Caki2 (cell line): ENCODE results near the gene KRT13. TPM values are rescaled to one million over a fixed set of nuclear protein-coding genes. Genes with fewer than 3 reads are reported as not detected.

Experiments used
- DNase-seq: peaks from one replicate; pipeline ENCODE4 v3.0.0-alpha.2; 2015; ENCODE audit warnings: low read depth
- in situ Hi-C: cut with HindIII; loops from 2 replicates; pipeline ENCODE4 v1.10.0; 2016; ENCODE audit warnings: low sequenced_read_pairs, low pct_unique_long_range_greater_than_20kb, mixed read lengths
- total RNA-seq: library from RNA; depleted of rRNA; stranded (reverse); fragments of >200 nt; shearing (Covaris generic); gene quantifications from 2 replicates; pipeline ENCODE4 v1.2.3, GENCODE V29; 2014; ENCODE audit warnings: low replicate concordance

KRT13 gene
- total RNA-seq, 1 experiment from 2014 or later: 0.78 TPM

- in situ Hi-C loops: no loop called here
- DNase-seq: no peak
Observed at GRCh38 chr17:41484920-41485904, 20.2 kb downstream of the KRT13 start.

- no peak for DNase-seq
- in situ Hi-C loops: no loop called here
Observed at GRCh38 chr17:41483991-41484826, 21.2 kb downstream of the KRT13 start.

DNA sequence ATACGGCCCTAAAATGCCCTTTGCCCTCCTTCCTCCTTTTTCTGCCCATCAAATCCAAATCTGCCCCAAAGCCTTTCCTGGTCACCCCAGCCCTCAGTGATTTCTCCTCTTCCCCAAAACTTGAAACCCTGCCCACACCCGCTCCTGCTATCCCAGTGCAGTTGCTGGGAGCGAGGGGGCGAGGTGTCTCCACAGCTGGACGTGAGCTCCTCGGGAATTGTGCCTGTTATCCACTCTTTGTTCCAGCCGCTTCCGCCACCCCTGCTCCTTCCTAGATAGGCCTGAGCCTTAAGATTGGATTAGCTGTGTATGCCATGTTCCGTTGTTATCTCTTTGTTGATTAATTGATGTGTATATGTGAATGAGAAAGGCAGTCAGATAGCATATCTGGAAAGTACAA lies 21.9 kb downstream of the KRT13 start:
- DNase-seq: no peak
- in situ Hi-C loops: no loop called here

- no peak for DNase-seq
- in situ Hi-C loops: no loop called here
Observed at GRCh38 chr17:41481036-41481435, 24.4 kb downstream of the KRT13 start, which contains the start of gene KRT35. Gene KRT35, minus strand, starts transcription at chr17:41481151. Its CDS starts 54 bp downstream, at chr17:41481097.

DNA sequence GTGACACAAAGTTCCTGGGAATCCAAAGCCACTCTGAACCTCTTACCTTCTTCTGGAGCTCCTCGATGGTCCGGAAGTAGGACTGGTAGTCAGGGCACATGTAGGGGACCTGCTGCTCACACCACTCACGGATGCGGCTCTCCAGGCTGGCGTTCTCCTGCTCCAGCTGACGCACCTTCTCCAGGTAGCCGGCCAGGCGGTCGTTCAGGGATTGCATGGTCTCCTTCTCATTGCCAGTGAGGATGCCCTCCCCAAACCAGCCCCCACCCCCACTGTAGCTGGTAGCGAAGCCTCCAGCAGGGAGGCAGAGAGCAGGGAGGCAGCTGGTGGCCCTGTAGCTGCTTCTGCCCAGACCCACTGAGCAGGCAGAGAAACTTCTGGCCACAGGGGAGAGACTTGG lies 24.8 kb downstream of the KRT13 start:
- in situ Hi-C loops: no loop called here
- DNase-seq: no peak

DNA sequence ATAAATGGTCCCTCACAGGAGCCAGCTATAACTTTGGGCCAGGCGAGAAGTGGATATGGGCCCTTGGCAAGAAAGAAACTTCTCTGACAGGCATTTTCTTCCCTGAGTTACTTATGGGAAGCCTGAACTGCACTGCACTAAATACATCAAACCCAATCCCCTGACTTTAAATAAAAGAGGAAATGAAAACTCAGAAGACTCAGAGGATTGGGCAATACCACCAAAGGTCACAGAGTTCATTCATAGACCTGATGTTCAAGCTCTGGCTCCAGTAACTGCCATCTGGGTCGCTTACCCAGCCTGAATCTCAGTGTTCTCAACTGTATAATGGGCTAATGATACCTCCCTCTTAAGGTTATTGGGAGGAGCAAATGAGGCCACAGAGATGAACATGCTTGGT lies 25.3 kb downstream of the KRT13 start:
- no peak for DNase-seq
- in situ Hi-C loops: no loop called here

DNA sequence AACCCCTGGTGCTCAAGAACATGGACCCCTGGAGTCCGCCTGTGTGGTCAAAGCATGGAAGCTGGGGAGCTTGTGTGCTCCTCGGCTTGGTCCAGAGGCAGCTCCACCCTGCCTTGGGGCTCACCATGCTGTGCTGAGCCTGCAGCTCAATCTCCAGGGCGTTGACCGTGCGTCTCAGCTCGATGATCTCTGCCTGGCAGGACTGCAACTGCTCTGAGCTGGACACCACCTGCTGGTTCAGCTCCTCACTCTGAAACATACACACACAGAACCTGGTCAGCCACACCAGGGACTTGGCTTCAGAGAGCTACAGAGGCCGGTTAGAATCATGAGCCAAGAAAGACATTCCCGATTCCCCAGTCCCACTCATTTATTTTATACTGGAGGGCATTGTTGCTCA lies 27.2 kb downstream of the KRT13 start:
- DNase-seq: no peak
- in situ Hi-C loops: no loop called here

DNA sequence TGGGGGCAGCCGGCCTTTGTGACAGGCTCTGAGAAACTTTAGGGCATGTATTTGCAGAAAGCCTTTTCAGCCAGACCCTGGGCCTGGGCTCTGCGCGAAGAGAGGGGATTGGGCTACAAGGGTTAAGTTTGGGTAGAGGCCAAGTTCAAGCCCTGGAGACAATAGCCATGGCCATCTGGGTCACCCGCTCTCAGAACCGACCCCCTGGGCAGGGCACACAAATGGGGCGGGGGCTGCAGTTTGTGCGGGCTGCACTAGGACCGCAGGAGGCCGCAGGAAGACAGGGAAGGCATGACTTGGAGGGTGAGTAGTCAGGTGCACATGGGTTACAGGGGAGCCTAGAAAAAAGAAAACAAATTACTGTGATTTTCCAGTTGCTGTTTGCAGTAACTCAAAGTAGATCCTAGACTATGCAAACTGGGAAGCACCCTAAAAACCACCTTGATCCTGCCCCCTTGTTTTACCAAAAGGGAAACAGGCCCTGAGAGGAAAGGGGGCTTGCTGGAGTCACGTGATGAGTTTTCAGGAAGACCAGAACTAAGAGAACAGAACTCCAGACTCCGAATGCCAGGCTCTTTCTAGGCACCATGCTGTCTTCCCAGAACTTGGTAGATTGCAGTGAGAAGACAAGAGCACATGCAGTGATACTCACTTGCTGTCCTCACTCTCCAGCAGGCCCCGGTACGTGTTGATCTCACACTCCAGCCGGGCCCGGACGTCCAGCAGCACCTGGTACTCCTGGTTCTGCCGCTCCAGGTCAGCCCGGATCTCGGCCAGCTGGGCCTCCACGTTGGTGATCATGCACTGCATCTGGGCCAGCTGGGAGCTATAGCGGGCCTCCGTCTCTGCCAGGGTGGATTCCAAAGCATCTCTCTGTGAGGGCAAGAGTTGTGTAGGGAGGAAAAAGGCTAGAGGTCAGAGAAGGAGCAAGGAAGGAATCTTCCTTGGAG lies 28.3 kb downstream of the KRT13 start:
- in situ Hi-C loops: no loop called here
- no peak for DNase-seq

DNA sequence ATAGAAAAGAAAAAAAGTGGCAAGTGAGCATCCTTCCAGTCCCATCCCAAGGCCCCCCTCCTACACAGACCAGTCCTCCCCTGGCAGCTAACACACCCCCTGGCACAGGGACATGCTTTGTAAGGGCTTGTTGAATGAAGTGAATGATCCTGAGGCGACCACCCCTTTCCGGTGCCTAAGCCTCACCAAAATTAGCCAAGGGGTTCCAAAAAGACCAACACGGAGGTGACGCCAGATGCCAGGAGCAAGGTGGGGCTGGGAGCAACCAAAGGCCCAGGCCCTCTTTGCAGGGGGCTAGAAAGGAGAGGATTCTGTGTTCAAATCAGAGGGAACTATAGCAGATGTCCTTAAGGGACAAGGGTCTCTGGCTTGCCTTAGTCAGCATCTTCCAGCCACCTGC lies 30.0 kb downstream of the KRT13 start:
- DNase-seq: no peak
- in situ Hi-C loops: no loop called here

DNA sequence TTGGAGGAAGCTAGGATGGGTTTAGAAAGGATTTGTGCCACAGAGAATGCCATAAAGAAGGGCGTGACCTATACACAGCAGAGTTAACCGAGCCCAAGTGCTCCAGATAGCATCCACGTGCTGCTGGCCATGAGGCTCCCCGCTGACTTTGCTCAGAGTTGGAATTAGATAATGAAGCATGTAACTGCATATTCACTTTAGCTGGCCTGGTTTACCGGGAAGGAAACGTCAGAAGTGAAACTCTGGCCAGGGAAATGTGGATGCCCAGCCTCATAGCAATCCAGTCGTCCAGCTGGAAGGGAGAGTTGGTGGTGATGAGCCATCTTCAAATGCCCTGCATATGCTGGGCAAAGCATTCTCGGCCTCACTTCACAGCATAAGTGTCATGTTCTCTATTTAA lies 30.5 kb downstream of the KRT13 start:
- in situ Hi-C loops: no loop called here
- no peak for DNase-seq

DNA sequence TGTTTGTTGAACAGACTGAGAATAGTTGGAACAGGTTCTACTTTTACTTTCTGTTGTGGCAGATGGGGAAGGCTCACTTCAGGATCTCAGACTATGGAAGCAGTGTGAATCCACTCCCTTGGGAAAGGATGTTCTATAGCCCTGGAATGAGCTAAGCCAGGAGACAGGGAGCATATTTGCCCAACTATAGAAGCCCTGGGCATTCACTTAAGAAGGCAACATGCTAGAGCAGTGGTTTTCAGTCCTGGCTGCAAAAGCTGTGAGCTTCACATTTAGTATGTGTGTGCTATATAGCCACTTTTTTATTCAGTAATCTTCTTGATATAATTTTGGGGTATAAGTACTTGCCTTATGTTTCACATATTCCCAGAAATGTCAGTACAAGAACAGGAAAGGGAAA lies 37.1 kb downstream of the KRT13 start:
- no peak for DNase-seq
- in situ Hi-C loops: no loop called here

DNA sequence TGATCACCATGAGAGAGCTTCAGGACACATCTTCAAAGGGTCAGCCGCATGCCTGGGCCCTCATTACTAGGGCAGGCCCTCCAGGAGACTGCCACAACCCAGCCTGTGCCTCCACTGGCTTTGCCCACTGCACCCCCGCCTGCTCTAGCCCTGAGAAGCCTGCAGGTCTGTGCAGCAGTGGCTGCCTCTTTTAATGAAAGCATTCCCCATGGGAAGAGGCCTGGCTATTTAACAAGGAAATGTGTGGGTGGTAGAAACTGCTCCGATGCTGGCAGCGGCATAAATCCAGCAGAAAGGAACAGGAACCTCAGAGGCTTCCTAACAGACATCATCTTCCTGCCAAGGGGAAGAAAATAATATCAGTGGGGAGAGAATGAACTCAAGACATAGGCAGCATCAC lies 37.9 kb downstream of the KRT13 start:
- DNase-seq: no peak
- in situ Hi-C loops: no loop called here

DNA sequence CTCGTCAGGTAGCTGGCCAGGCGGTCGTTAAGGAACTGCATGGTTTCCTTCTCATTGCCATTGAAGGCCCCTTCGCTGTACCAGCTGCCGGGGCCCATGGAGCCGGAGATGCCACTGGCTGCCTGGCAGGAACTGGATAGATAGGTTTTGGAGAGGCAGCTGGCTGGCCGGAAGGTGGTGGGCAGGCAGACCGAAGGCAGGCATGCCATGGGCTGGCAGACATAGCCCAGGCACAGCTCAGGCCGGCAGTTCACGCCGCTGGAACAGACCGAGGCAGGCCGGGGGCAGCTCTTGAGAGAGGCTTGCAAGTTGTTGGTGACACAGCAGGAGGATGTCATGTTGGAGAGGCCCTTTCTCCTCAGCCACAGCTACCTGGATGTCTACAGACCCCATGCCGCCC lies 38.4 kb downstream of the KRT13 start, which contains the start of gene KRT32:
KRT32 (minus strand) TSS at position 399 of the 400 bp plus-strand sequence; CDS start at position 338, 61 bp downstream.
- DNase-seq: no peak

DNA sequence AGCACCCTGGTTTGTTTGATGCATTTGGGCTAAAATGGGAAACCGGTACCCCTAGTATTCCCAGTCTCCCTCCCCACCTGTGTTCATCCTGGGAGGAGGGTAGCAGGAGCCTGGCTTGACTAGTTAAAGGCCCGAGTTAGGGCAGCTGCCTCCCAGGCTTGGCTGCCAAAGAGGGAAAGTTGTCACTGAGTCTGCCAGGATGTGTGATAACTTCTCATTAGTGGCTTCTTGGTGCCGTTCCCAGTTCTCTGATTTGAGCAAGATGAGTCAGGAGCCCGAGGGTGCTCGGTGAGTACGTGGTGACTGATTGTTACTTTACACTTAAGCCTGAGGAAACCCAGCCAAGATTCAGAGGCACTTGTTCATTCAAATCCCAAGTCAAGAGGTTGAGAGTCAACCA lies 40.7 kb downstream of the KRT13 start:
- in situ Hi-C loops: no loop called here
- DNase-seq: peak; percentile 84

More for the DNA sequence above, 38.4 kb downstream of the KRT13 start, which contains the start of gene KRT32:
- in situ Hi-C loops: no loop called here

GRCh38 chr17:41464173-41464572 lies 41.2 kb downstream of the KRT13 start:
- no peak for DNase-seq
- in situ Hi-C loops: no loop called here

- DNase-seq: no peak
Observed at GRCh38 chr17:41463746-41464145, 41.7 kb downstream of the KRT13 start.

GRCh38 chr17:41462705-41463104 lies 42.7 kb downstream of the KRT13 start:
- in situ Hi-C loops: no loop called here
- no peak for DNase-seq

More at GRCh38 chr17:41463746-41464145, 41.7 kb downstream of the KRT13 start:
- in situ Hi-C loops: no loop called here

DNA sequence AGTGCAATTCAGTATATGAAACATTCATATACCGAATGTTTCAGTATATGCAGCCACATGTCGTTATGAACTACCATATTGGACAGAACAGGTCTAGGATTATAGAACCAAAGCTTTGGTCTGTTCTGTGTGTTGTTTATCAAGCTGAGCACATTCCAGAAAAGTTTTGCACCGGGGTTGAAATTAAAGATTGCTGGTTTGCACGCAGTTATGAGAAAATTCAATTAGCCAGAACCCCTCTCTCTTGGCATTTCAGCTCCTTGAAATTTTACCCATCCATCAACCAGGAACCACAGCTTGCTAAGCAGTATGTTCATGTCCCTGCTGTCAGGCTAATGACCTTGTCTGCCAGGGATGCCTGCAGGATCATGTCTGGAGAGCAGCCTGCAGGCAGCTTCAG lies 47.7 kb downstream of the KRT13 start:
- DNase-seq: no peak
- in situ Hi-C loops: no loop called here
